C4-2B (cell line): ENCODE results near the gene ELL.
A peak's percentile ranks its signal among the peaks of the same experiment; 100 is the strongest.

Experiments used
- H3K27ac ChIP-seq: fragments of 450-650 bp; 2 replicates; pipeline ENCODE4 v1.5.1; 2017
- ZFX ChIP-seq: fragments of 450-650 bp; IDR thresholded peaks from 2 replicates; pipeline ENCODE4 v1.6.1; 2017
- TF ChIP-seq, protein P1 (sequence below): fragments of 450-650 bp; conservative IDR thresholded peaks from 2 replicates; pipeline ENCODE4 v1.5.1; 2017; ENCODE audit warnings: mild to moderate bottlenecking

The ELL gene

GRCh38 chr19:18501832-18502231 lies 20.0 kb downstream of the ELL start:
- peak overlapping the region; percentile 86 for H3K27ac ChIP-seq
- TF ChIP-seq, protein P1, sequence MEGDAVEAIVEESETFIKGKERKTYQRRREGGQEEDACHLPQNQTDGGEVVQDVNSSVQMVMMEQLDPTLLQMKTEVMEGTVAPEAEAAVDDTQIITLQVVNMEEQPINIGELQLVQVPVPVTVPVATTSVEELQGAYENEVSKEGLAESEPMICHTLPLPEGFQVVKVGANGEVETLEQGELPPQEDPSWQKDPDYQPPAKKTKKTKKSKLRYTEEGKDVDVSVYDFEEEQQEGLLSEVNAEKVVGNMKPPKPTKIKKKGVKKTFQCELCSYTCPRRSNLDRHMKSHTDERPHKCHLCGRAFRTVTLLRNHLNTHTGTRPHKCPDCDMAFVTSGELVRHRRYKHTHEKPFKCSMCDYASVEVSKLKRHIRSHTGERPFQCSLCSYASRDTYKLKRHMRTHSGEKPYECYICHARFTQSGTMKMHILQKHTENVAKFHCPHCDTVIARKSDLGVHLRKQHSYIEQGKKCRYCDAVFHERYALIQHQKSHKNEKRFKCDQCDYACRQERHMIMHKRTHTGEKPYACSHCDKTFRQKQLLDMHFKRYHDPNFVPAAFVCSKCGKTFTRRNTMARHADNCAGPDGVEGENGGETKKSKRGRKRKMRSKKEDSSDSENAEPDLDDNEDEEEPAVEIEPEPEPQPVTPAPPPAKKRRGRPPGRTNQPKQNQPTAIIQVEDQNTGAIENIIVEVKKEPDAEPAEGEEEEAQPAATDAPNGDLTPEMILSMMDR: no peak
- no peak for TF ChIP-seq ZFX

- TF ChIP-seq, protein P1: no peak
- no peak for TF ChIP-seq ZFX
- peak overlapping the region; percentile 86 for H3K27ac ChIP-seq
Observed at GRCh38 chr19:18501351-18501750, 20.5 kb downstream of the ELL start.

GRCh38 chr19:18500799-18501198 lies 21.1 kb downstream of the ELL start:
- TF ChIP-seq, protein P1: no peak
- TF ChIP-seq ZFX: no peak
- peak overlapping the region; percentile 86 for H3K27ac ChIP-seq

- H3K27ac ChIP-seq: peak overlapping the region; percentile 86
- no peak for TF ChIP-seq ZFX
- TF ChIP-seq, protein P1: no peak
Observed at GRCh38 chr19:18500376-18500775, 21.5 kb downstream of the ELL start.

GRCh38 chr19:18499055-18499775 lies 22.7 kb downstream of the ELL start:
- TF ChIP-seq, protein P1: no peak
- TF ChIP-seq ZFX: no peak
- no peak overlapping the region; the same call in 1 of the 2 replicates for H3K27ac ChIP-seq

DNA sequence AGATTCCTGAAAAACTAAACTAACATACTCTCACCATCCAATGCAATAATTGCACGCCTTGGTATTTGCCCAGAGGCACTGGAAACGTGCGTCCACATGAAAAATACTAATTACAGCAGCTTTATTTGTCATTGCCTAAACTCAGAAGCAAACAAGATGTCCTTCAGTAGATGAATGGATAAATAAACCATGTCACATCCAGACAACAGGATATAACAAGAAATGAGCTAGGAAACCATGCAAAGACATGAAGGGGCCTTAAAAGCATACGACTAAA lies 25.0 kb downstream of the ELL start:
- TF ChIP-seq ZFX: no peak
- TF ChIP-seq, protein P1: no peak
- peak overlapping the region; percentile 68 for H3K27ac ChIP-seq

GRCh38 chr19:18496167-18496979 lies 25.5 kb downstream of the ELL start:
- TF ChIP-seq ZFX: no peak
- TF ChIP-seq, protein P1: no peak
- peak overlapping the region; percentile 68 for H3K27ac ChIP-seq
